AG10803 (cell line): ENCODE data around the gene TASP1.
"Not testable (repeated sequence)": the region's sequence is repeated elsewhere in the genome, so short reads cannot be mapped to it uniquely, and the experiment has no call there.

ENCODE experiments used
- DNase-seq: peaks from one replicate; pipeline ENCODE4 v3.0.0; 2010; ENCODE audit warnings: low read depth
- H3K4me3 ChIP-seq: 2 replicates; pipeline ENCODE4 v1.5.1; 2011; ENCODE audit warnings: mild to moderate bottlenecking, low read length, control low read depth
- CTCF ChIP-seq: conservative IDR thresholded peaks from 2 replicates; pipeline ENCODE4 v1.5.1; 2011; ENCODE audit warnings: mild to moderate bottlenecking, low read length, control low read depth, inconsistent platforms

The TASP1 gene

GRCh38 chr20:13494019-13494418 lies 144.7 kb downstream of the TASP1 start:
- DNase-seq = no peak
- H3K4me3 ChIP-seq = no peak overlapping the region
- no peak for TF ChIP-seq CTCF

GRCh38 chr20:13493143-13493542 lies 145.6 kb downstream of the TASP1 start:
- no peak for DNase-seq
- H3K4me3 ChIP-seq = no peak overlapping the region
- no peak for TF ChIP-seq CTCF

GRCh38 chr20:13492001-13492481 lies 146.7 kb downstream of the TASP1 start:
- peak; percentile 85 for DNase-seq
- H3K4me3 ChIP-seq = no peak overlapping the region; the same call in 1 of the 2 replicates
- TF ChIP-seq CTCF = peak; percentile 34; the same call in 1 of the 2 replicates

GRCh38 chr20:13487202-13487601 lies 151.5 kb downstream of the TASP1 start:
- TF ChIP-seq CTCF = no peak
- no peak for DNase-seq
- no peak overlapping the region for H3K4me3 ChIP-seq

- no peak for DNase-seq
- no peak overlapping the region for H3K4me3 ChIP-seq
- TF ChIP-seq CTCF = no peak
These were observed 152.0 kb downstream of the TASP1 start for GRCh38 chr20:13486694-13487093.

- no peak for TF ChIP-seq CTCF
- DNase-seq = no peak
- no peak overlapping the region for H3K4me3 ChIP-seq
These were observed 153.2 kb downstream of the TASP1 start for GRCh38 chr20:13485576-13485975.

GRCh38 chr20:13485019-13485418 lies 153.7 kb downstream of the TASP1 start:
- not testable (repeated sequence) for DNase-seq, H3K4me3 ChIP-seq

- not testable (repeated sequence) for DNase-seq, H3K4me3 ChIP-seq
These were observed 155.3 kb downstream of the TASP1 start for GRCh38 chr20:13483472-13483871.
